Measurements from ENCODE around the gene MYBPHL. TPM values are rescaled to one million over a fixed set of nuclear protein-coding genes. Genes with fewer than 3 reads are reported as not detected.

The MYBPHL gene
- total and polyA plus RNA-seq, 2 of the 13 experiments (the other 11 are each of a cell fraction or from before 2014, with no cell fraction given) = 3.7 to 3.8 TPM

- TF ChIP-seq ZNF142 (CRISPR knock-in tag; IDR thresholded peaks at IDR 0.05) (peak; percentile 47), THAP7 (CRISPR knock-in tag; IDR thresholded peaks at IDR 0.05) (0 out of 2 replicates have a peak, but pooled peaks have one; percentile 58), ZFX (CRISPR knock-in tag; IDR thresholded peaks at IDR 0.05; ENCODE audit: low read depth) (no peak; the same call in none of the 2 replicates), ZNF101 (CRISPR knock-in tag; IDR thresholded peaks at IDR 0.05; ENCODE audit: borderline replicate concordance, low read depth) (no peak; the same call in 1 of the 2 replicates), GATA4 (IDR thresholded peaks at IDR 0.05; ENCODE audit: borderline replicate concordance, low read depth) (no peak), ZNF296 (CRISPR knock-in tag; conservative IDR thresholded peaks at IDR 0.05) (no peak), ZBTB8A (CRISPR knock-in tag; IDR thresholded peaks at IDR 0.05; ENCODE audit: borderline replicate concordance, low read depth) (no peak), NRL (CRISPR knock-in tag; IDR thresholded peaks at IDR 0.05; ENCODE audit: borderline replicate concordance) (peak; percentile 47; the same call in 1 of the 2 replicates), RBFOX2 (IDR thresholded peaks at IDR 0.05; ENCODE audit: low read depth, low read length) (peak; percentile 90), ZNF782 (CRISPR knock-in tag; IDR thresholded peaks at IDR 0.05; ENCODE audit: borderline replicate concordance) (0 out of 2 replicates have a peak, but pooled peaks have one; percentile 49), MXD4 (CRISPR knock-in tag; IDR thresholded peaks at IDR 0.05) (peak; percentile 80; the same call in 1 of the 2 replicates), RARG (CRISPR knock-in tag; IDR thresholded peaks at IDR 0.05; ENCODE audit: low read depth) (no peak), ZC3H13 (CRISPR knock-in tag; IDR thresholded peaks at IDR 0.05) (peak; percentile 87; the same call in 1 of the 2 replicates), ZFAT (CRISPR knock-in tag; conservative IDR thresholded peaks at IDR 0.05) (no peak), ZBTB38 (CRISPR knock-in tag; IDR thresholded peaks at IDR 0.05) (no peak; the same call in 1 of the 2 replicates), CSRNP2 (CRISPR knock-in tag; conservative IDR thresholded peaks at IDR 0.05; ENCODE audit: low read depth) (no peak), CERS6 (CRISPR knock-in tag; IDR thresholded peaks at IDR 0.05) (no peak), ZNF691 (CRISPR knock-in tag; IDR thresholded peaks at IDR 0.05; ENCODE audit: borderline replicate concordance, low read depth) (no peak)
These were observed 23.7 kb downstream of the MYBPHL start, which contains the start of gene PSRC1 (continued) for GRCh38 chr1:109282952-109283747.
